Activated naive CD4-positive, alpha-beta T cell treated with anti-CD3 and anti-CD28 coated beads, Interleukin-2, amount 50 U/mL, for 24 hours (primary cell): ENCODE data around the gene LSM5.
A peak's percentile ranks its signal among the peaks of the same experiment; 100 is the strongest.

Source experiments
- H3K27ac Mint-ChIP-seq: one replicate; pipeline ENCODE4 v1.8.0; 2021; ENCODE audit warnings: mild to moderate bottlenecking, mixed read lengths
- H3K27me3 Mint-ChIP-seq: one replicate; pipeline ENCODE4 v1.8.0; 2021; ENCODE audit warnings: mixed read lengths
- H3K36me3 Mint-ChIP-seq: one replicate; pipeline ENCODE4 v1.8.0; 2021; ENCODE audit warnings: mixed read lengths
- H3K4me1 Mint-ChIP-seq: one replicate; pipeline ENCODE4 v1.8.0; 2021; ENCODE audit warnings: mixed read lengths
- H3K4me3 Mint-ChIP-seq: one replicate; pipeline ENCODE4 v1.8.0; 2021; ENCODE audit warnings: mild to moderate bottlenecking, mixed read lengths
- H3K9me3 Mint-ChIP-seq: one replicate; pipeline ENCODE4 v1.8.0; 2021; ENCODE audit warnings: mixed read lengths

The LSM5 gene

GRCh38 chr7:32490127-32490796 is at the start of gene LSM5:
TSS of gene LSM5 (minus strand) at chr7:32490380. CDS start at chr7:32490365, 15 bp downstream.
- Mint-ChIP-seq H3K4me1 (peaks cover 28% of the 10 kb centered on the region), H3K4me3 (peak within 1 kb of the TSS; percentile 93), H3K36me3 (peaks cover 11% of the 10 kb centered on the region), H3K27me3 (no peaks in the 10 kb centered on the region), H3K27ac (peak within 1 kb of the TSS; percentile 96), H3K9me3 (no peaks in the 10 kb centered on the region)

- Mint-ChIP-seq H3K9me3 (no peaks in the 10 kb centered on the region), H3K4me3 (no peak overlapping the region), H3K4me1 (peaks cover 49% of the 10 kb centered on the region), H3K27me3 (no peaks in the 10 kb centered on the region), H3K36me3 (peaks cover 5% of the 10 kb centered on the region), H3K27ac (no peak overlapping the region)
Measured at GRCh38 chr7:32539366-32539765, 49.2 kb upstream of the LSM5 start.

GRCh38 chr7:32537760-32538159 is 47.6 kb upstream of the LSM5 start:
- Mint-ChIP-seq H3K36me3 (peaks cover 2% of the 10 kb centered on the region), H3K9me3 (no peaks in the 10 kb centered on the region), H3K27ac (no peak overlapping the region), H3K4me1 (peaks cover 51% of the 10 kb centered on the region), H3K27me3 (no peaks in the 10 kb centered on the region), H3K4me3 (no peak overlapping the region)

- H3K4me1 Mint-ChIP-seq = peaks cover 54% of the 10 kb centered on the region
- no peaks in the 10 kb centered on the region for H3K27me3 Mint-ChIP-seq
- H3K27ac Mint-ChIP-seq = peak overlapping the region; percentile 59
- no peak overlapping the region for H3K4me3 Mint-ChIP-seq
- no peaks in the 10 kb centered on the region for H3K9me3 Mint-ChIP-seq
- peaks cover 2% of the 10 kb centered on the region for H3K36me3 Mint-ChIP-seq
Measured at GRCh38 chr7:32536585-32536984, 46.4 kb upstream of the LSM5 start.

GRCh38 chr7:32536016-32536415 is 45.8 kb upstream of the LSM5 start:
- peaks cover 54% of the 10 kb centered on the region for H3K4me1 Mint-ChIP-seq
- H3K9me3 Mint-ChIP-seq = no peaks in the 10 kb centered on the region
- H3K27ac Mint-ChIP-seq = peak overlapping the region; percentile 75
- peaks cover 2% of the 10 kb centered on the region for H3K36me3 Mint-ChIP-seq
- H3K27me3 Mint-ChIP-seq = no peaks in the 10 kb centered on the region
- H3K4me3 Mint-ChIP-seq = no peak overlapping the region

GRCh38 chr7:32535162-32535702 is 45.1 kb upstream of the LSM5 start:
- H3K9me3 Mint-ChIP-seq = no peaks in the 10 kb centered on the region
- H3K27ac Mint-ChIP-seq = peak overlapping the region; percentile 26
- no peaks in the 10 kb centered on the region for H3K27me3 Mint-ChIP-seq
- peaks cover 51% of the 10 kb centered on the region for H3K4me1 Mint-ChIP-seq
- H3K4me3 Mint-ChIP-seq = no peak overlapping the region
- peaks cover 2% of the 10 kb centered on the region for H3K36me3 Mint-ChIP-seq

- Mint-ChIP-seq H3K4me1 (peaks cover 47% of the 10 kb centered on the region), H3K9me3 (no peaks in the 10 kb centered on the region), H3K27ac (peak overlapping the region; percentile 41), H3K27me3 (no peaks in the 10 kb centered on the region), H3K4me3 (no peak overlapping the region), H3K36me3 (no peaks in the 10 kb centered on the region)
Measured at GRCh38 chr7:32533276-32534029, 43.3 kb upstream of the LSM5 start.

- Mint-ChIP-seq H3K4me3 (no peak overlapping the region), H3K36me3 (no peaks in the 10 kb centered on the region), H3K4me1 (peaks cover 52% of the 10 kb centered on the region), H3K9me3 (no peaks in the 10 kb centered on the region), H3K27me3 (no peaks in the 10 kb centered on the region), H3K27ac (no peak overlapping the region)
Measured at GRCh38 chr7:32532716-32533115, 42.5 kb upstream of the LSM5 start.

- H3K27ac Mint-ChIP-seq = no peak overlapping the region
- H3K4me3 Mint-ChIP-seq = no peak overlapping the region
- H3K4me1 Mint-ChIP-seq = peaks cover 59% of the 10 kb centered on the region
Measured at GRCh38 chr7:32532086-32532485, 41.9 kb upstream of the LSM5 start.

GRCh38 chr7:32531402-32531801 is 41.2 kb upstream of the LSM5 start:
- Mint-ChIP-seq H3K4me1 (peaks cover 55% of the 10 kb centered on the region), H3K36me3 (no peaks in the 10 kb centered on the region)

More at GRCh38 chr7:32532086-32532485, 41.9 kb upstream of the LSM5 start:
- Mint-ChIP-seq H3K27me3 (no peaks in the 10 kb centered on the region), H3K9me3 (no peaks in the 10 kb centered on the region), H3K36me3 (no peaks in the 10 kb centered on the region)

GRCh38 chr7:32525839-32526238 is 35.7 kb upstream of the LSM5 start:
- Mint-ChIP-seq H3K27ac (no peak overlapping the region), H3K9me3 (no peaks in the 10 kb centered on the region), H3K36me3 (peaks cover 15% of the 10 kb centered on the region), H3K4me1 (peaks cover 42% of the 10 kb centered on the region), H3K4me3 (no peak overlapping the region), H3K27me3 (no peaks in the 10 kb centered on the region)

More at GRCh38 chr7:32531402-32531801, 41.2 kb upstream of the LSM5 start:
- Mint-ChIP-seq H3K27me3 (no peaks in the 10 kb centered on the region), H3K4me3 (no peak overlapping the region), H3K27ac (no peak overlapping the region), H3K9me3 (no peaks in the 10 kb centered on the region)

- Mint-ChIP-seq H3K9me3 (no peaks in the 10 kb centered on the region), H3K36me3 (peaks cover 22% of the 10 kb centered on the region), H3K27ac (no peak overlapping the region), H3K4me1 (peaks cover 51% of the 10 kb centered on the region), H3K27me3 (no peaks in the 10 kb centered on the region), H3K4me3 (no peak overlapping the region)
Measured at GRCh38 chr7:32524631-32525030, 34.5 kb upstream of the LSM5 start.

- Mint-ChIP-seq H3K9me3 (no peaks in the 10 kb centered on the region), H3K27me3 (no peaks in the 10 kb centered on the region), H3K4me3 (no peak overlapping the region), H3K36me3 (peaks cover 23% of the 10 kb centered on the region), H3K27ac (no peak overlapping the region), H3K4me1 (peaks cover 38% of the 10 kb centered on the region)
Measured at GRCh38 chr7:32522746-32523530, 32.8 kb upstream of the LSM5 start.

- H3K36me3 Mint-ChIP-seq = peaks cover 31% of the 10 kb centered on the region
- peak overlapping the region; percentile 37 for H3K27ac Mint-ChIP-seq
Measured at GRCh38 chr7:32519763-32520162, 29.6 kb upstream of the LSM5 start.

GRCh38 chr7:32518534-32519140 is 28.5 kb upstream of the LSM5 start:
- H3K36me3 Mint-ChIP-seq = peaks cover 32% of the 10 kb centered on the region
- peaks cover 67% of the 10 kb centered on the region for H3K4me1 Mint-ChIP-seq
- no peaks in the 10 kb centered on the region for H3K9me3 Mint-ChIP-seq

More at GRCh38 chr7:32519763-32520162, 29.6 kb upstream of the LSM5 start:
- Mint-ChIP-seq H3K27me3 (no peaks in the 10 kb centered on the region), H3K4me3 (no peak overlapping the region), H3K9me3 (no peaks in the 10 kb centered on the region), H3K4me1 (peaks cover 56% of the 10 kb centered on the region)

More at GRCh38 chr7:32518534-32519140, 28.5 kb upstream of the LSM5 start:
- Mint-ChIP-seq H3K4me3 (no peak overlapping the region), H3K27me3 (no peaks in the 10 kb centered on the region), H3K27ac (no peak overlapping the region)
